SH-SY5Y (cell line): ENCODE results near the gene SP140L.

Source experiments
- GATA2 ChIP-seq: IDR thresholded peaks from 2 replicates; pipeline ENCODE4 v1.6.1; 2011; ENCODE audit warnings: mild to moderate bottlenecking, low read depth, low read length
- GATA3 ChIP-seq: IDR thresholded peaks from 2 replicates; pipeline ENCODE4 v1.6.1; 2011; ENCODE audit warnings: low read depth, mild to moderate bottlenecking, low read length, moderate library complexity

DNA sequence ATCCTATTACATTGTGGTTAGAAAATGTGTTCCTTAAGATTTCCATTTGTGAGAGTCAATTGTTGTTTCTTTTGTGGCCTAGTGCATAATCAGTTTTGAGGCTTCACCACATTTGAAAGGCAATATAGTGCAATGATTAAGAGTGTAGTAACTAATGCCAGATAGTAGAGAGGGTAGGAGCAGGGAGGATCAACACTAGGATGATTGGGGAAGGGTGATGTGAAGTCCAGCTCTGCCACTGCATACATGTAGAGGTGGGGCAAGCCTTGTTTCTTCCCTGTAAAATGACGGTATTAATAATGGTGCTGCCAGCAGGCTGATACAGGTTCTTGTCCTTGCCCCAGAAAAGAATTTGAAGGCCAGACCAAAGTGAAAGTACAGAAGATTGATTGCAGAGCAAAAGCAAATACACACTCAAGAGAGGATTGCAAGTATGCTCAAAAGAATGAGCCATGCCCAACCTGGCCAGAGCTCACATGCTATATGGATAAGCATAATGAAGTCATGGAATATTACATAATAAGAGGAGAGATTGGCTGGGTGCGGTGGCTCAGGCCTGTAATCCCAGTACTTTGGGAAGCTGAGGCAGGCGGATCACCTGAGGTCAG lies 97.0 kb downstream of the SP140L start:
- no peak for TF ChIP-seq GATA3
- TF ChIP-seq GATA2, result no peak
